Astrocyte (in vitro differentiated cells and primary cell): ENCODE data around the gene CLDN18.
A peak's percentile ranks its signal among the peaks of the same experiment; 100 is the strongest.

Experiments
- CTCF ChIP-seq: IDR thresholded peaks from 2 replicates; pipeline ENCODE4 v1.5.1; 2011; ENCODE audit warnings: low read depth, mild to moderate bottlenecking, inconsistent platforms, low read length, moderate library complexity; ENCODE audit not compliant: insufficient read depth
- EZH2 ChIP-seq: IDR thresholded peaks from 2 replicates; pipeline ENCODE4 v1.6.1; 2012; ENCODE audit warnings: mild to moderate bottlenecking, low read length, inconsistent platforms; ENCODE audit not compliant: insufficient read depth

GRCh38 chr3:137970914-137971831 is 38.8 kb upstream of the CLDN18 start:
- TF ChIP-seq CTCF (peak; percentile 81), EZH2 (no peak)
